Upper lobe of left lung (tissue), 4 donors: Measurements from ENCODE around the gene GMPPB.

Experiments used
- CTCF ChIP-seq, 6 experiments: fragments of 450-650 bp in 4 of 6; fragments of 200-600 bp in 2 of 6; sonication (generic) in 2 of 6; IDR thresholded peaks; one replicate each; pipeline ENCODE4 v1.5.1; 2016 to 2019; ENCODE audit warnings: antibody characterized with exemption in 6 of 6
- EP300 ChIP-seq, 4 donors: sonication (generic); formaldehyde crosslinking; IDR thresholded peaks; one replicate each; pipeline ENCODE4 v1.5.1; 2017; ENCODE audit warnings: antibody characterized with exemption in 4 of 4, control low read depth in 2 of 4
- POLR2A ChIP-seq, 4 donors: fragments of 450-650 bp; IDR thresholded peaks; one replicate each; pipeline ENCODE4 v1.5.1; 2016 to 2017; ENCODE audit warnings: antibody characterized with exemption in 4 of 4, mild to moderate bottlenecking in 2 of 4
- POLR2AphosphoS5 ChIP-seq, 2 donors: sonication (generic); formaldehyde crosslinking; IDR thresholded peaks; one replicate each; pipeline ENCODE4 v1.5.1; 2017; ENCODE audit warnings: antibody characterized with exemption in 2 of 2

- TF ChIP-seq CTCF (IDR thresholded peaks at IDR 0.05) (peak in 4 of 6 experiments; percentile 31 to 54 (median 50)), POLR2A (IDR thresholded peaks at IDR 0.05) (peak in 2 of 4 donors; percentile 48 to 71), EP300 (IDR thresholded peaks at IDR 0.05) (no peak), POLR2AphosphoS5 (IDR thresholded peaks at IDR 0.05) (peak; percentile 60 to 89)
Observed at GRCh38 chr3:49689046-49689907, 34.5 kb downstream of the GMPPB start, which contains the start of the genes MST1 and RNF123.
